Erythroblast (primary cell): Measurements from ENCODE around the gene PRUNE1.

ENCODE experiments used
- DNase-seq, 2 experiments: peaks; one replicate each; lab custom pipeline; 2025; lab: John Stamatoyannopoulos, UW
- GATA1 ChIP-seq: IDR thresholded peaks from 2 replicates; pipeline ENCODE4 v1.6.1; 2011; ENCODE audit warnings: low read depth, mild to moderate bottlenecking, control low read depth, low read length, moderate library complexity
- POLR2A ChIP-seq: IDR thresholded peaks from 2 replicates; pipeline ENCODE4 v1.6.1; 2011; ENCODE audit warnings: mild to moderate bottlenecking, low read length

PRUNE1 gene

DNA sequence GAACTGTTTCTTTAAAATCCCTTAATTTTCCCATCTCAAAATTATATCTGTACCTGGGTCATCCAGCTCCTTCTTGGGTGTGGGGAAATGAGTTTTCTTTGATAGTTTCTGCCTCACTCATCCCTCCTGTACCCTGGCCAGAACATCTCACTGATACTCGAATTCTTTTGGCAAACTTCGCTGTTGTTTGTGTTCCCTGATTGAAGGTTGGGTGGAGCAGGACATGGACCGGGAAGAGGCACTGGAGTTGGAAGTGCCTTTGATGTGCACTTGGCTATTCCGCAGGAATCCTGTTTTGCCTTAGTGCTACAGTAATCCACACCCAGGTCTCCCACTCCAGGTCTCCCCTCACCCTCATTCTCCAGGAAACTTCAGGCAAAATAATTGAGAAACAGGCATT lies 12.8 kb upstream of the PRUNE1 start:
- TF ChIP-seq POLR2A (no peak), GATA1 (no peak)

DNA sequence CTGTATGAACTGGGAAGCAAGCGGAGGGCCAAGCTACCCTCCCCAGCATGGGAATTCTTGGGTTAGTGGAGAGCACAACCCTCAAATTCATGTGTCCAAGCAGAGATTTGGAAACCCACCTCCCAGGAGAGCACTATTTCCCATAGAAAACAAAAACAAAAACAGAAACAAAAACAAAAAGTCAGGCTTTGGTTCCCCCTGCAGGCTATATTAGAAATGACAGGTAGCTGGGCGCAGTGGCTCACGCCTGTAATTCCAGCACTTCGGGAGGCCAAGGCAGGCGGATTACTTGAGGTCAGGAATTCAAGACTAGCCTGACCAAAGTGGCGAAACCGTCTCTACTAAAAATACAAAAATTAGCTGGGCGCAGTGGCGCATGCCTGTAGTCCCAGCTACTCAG lies 12.4 kb upstream of the PRUNE1 start:
- peak; percentile 35 to 68 for DNase-seq
- no peak for TF ChIP-seq GATA1
- TF ChIP-seq POLR2A, result no peak

More for the DNA sequence above, 12.8 kb upstream of the PRUNE1 start:
- DNase-seq, result no peak

DNA sequence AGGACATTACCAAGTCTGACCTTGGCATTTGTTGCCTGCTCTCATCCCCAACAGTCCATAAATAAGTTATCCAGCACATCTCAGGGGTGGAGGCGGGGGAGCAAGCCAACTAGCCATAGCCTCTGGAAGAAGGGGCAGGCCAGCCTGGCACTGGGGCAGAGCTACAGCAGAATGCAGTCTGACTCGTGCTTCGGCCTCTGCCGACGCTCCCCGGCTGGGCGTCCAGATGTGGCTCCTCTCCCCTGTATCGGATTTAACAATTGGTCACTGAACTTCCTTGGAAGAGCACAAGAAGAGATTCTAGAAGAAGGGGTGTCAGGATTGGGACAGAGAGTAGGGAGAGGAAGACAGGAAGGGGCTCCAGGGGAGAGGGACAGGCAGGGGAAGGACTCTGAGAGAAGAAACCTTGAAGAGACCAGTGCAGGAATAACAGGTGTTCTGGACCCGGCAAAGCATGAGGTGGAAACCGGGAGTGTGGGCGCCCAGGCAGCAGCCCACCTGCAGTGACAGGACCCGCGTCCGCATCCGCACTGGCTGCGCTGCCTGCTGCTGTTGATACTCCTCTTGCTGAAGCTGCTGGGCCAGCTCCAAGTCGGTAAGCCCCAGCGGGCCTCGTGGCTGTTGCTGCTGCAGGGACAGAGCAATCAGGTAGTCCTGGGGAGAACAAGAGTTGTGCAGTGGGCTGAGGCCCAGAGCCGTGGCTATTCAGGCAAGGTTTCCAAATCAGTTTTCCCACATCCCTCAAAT lies 10.9 kb upstream of the PRUNE1 start:
- no peak for TF ChIP-seq POLR2A
- no peak for TF ChIP-seq GATA1
- DNase-seq, result no peak

DNA sequence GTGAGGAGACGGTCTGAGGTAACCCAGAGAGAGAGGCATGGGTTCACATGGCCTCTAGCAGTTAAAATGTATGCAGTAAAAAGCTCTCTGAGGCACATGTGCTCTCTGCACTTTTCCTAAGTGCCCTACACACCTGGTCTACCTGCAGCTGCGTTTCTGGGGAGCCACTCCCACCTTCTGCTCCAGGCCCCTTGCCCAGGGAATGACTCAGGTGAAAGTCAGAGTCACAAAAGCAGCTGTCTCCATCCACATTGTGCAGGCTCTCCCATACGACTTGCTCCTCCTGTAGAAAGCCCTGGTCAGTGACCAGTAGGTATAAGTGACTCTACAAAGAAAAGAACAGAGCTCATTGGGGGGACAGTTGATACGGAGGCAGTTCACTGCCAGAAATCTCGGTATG lies 10.3 kb upstream of the PRUNE1 start:
- no peak for TF ChIP-seq POLR2A
- no peak for TF ChIP-seq GATA1
- DNase-seq, result no peak

DNA sequence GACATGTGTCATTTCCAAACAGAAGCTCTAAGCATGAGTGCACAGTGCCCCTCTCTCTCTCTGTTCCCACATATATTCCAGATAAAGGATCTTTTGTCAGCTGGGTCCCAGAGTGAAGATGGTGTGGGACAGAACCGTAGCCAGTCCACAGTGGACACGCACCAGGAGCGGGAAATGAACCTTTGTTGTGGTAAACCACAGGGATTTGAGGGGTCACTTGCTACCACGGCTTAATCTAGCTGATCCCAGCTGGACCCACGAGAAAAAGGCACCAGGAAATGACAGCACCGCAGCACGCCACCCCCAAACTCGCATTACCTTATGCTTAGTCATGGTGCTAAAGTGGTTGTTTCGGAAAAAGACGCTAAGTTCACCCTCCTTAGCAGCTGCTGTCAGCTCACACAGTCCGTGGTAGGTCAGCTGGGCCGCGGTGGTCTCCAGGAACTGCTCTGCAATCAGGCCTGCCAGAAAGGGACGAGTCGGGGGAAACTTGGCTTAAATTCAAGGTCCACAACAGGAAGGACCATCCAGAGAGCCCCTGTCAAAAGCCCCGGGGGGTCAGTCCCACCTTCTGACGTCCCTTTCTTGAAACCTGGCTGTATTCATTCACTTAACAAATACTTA lies 9.1 kb upstream of the PRUNE1 start:
- peak; percentile 45 to 55 for DNase-seq
- TF ChIP-seq POLR2A, result no peak

DNA sequence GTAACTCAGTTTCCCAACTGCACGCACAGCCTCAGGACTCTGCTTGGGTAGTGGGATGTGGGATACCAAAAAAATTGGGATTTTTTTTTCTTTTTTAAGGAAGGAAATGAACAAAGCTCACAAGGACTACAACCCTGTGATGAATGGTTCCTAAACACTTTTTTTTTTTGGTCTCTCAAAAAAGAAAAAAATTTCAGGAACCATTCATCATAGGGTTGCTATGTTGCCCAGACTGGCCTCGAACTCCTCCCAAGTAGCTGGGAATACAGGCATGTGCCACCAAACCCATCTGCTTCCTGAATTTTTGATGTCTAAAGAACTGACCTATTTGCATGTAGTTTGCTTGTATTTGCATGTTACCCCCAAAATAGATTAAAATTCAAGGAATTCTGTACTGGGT lies 8.3 kb upstream of the PRUNE1 start:
- no peak for DNase-seq
- TF ChIP-seq POLR2A (no peak), GATA1 (no peak)

DNA sequence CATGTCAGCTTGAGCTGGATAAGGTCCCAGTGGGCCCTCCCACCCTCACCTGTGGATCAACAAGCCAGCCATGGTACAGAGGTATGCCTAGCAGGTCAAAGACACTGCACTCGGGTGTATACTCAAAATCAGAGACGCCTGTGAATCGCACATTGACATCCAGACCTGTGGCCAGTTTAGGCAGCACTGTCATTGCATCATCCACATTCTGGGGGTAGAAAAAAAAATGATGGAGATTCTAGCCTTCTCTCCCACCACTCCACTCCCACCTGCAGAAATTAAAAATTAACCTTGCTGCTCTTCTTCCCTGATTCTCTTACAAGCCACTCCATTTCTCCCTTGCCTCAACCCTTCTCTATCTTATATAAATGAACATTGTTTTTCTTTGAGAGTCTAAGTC lies 7.8 kb upstream of the PRUNE1 start:
- TF ChIP-seq GATA1 (no peak), POLR2A (no peak)
- no peak for DNase-seq

DNA sequence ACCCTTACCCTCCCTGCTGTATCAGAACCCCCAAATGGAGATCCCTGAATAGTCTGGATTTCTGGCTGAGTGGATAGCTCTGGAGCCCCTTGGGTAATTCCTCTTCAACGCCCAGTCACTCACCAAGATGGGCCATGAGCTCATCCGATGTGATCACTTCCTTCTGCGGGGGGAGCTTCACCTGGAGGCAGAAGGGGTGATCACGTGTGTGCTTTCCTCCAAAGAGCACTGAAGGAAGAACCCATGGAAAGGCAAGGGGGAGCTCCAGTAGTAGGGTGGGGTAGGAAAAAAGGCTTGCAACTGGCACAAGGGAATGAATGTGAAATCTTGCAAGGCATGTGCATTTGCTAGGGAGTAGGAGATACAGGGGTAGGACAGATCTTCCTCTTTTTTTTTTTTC lies 6.6 kb upstream of the PRUNE1 start:
- DNase-seq, result no peak
- TF ChIP-seq POLR2A, result no peak
- TF ChIP-seq GATA1, result no peak

DNA sequence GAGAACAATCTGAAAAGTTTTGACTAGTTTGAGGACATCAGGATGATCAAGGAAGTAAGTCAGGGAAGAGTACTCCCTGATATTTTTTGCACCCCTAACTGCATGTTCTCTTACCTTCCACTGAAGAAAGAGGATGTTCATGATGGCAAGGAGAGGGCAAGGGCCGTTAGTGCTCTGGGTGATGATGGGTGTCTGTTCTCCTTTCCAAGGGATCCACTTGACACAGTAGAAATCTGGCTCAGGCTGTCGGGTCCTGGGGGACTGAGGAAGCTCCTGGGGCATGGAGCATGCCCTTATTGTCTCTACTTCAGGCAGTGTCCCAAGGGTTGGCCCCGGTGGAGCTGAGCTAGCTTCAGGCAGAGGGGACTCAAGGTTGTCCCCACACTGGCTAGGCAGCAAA lies 6.2 kb upstream of the PRUNE1 start:
- TF ChIP-seq POLR2A (no peak), GATA1 (no peak)
- DNase-seq, result no peak

DNA sequence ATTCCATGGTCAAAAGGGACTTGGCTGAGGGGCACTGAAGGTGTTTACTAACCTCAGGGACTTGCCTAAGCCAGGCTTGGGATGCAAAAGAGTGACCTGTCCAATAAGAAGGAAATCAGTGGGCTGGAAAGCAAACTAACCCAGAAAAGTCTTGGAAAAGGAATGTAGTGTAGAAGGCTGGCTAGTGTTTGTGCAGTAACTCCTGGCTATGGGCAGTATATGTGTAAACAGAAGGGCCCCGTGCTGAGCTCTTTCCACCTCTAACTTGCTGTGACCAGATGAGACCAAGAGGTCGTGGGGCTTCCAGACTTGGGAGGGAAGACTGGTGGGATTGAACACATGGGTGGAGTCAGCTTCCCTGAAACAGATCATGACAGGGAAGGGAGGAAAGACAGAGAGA lies 5.6 kb upstream of the PRUNE1 start:
- TF ChIP-seq GATA1, result no peak
- TF ChIP-seq POLR2A, result no peak
- DNase-seq, result no peak

DNA sequence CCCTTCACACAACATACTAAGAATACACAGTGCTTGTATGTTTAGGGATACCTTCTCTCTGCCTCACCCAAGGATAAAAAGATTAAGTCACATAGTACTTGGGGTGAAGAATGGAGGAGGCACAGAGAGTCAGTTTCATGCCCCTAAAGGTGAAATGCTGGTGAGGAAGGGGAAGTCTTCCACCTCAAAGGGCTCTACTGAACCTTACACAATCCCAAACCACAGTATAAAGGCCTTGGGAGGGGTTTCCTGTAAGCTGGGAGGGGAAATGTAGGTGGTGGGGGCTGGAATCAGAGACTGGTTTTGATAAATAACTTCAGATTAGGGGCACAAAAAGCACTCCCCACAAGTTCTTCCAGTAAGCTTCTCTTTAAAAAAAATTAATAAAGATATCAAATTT lies 5.1 kb upstream of the PRUNE1 start:
- TF ChIP-seq POLR2A, result no peak
- TF ChIP-seq GATA1, result no peak
- no peak for DNase-seq

DNA sequence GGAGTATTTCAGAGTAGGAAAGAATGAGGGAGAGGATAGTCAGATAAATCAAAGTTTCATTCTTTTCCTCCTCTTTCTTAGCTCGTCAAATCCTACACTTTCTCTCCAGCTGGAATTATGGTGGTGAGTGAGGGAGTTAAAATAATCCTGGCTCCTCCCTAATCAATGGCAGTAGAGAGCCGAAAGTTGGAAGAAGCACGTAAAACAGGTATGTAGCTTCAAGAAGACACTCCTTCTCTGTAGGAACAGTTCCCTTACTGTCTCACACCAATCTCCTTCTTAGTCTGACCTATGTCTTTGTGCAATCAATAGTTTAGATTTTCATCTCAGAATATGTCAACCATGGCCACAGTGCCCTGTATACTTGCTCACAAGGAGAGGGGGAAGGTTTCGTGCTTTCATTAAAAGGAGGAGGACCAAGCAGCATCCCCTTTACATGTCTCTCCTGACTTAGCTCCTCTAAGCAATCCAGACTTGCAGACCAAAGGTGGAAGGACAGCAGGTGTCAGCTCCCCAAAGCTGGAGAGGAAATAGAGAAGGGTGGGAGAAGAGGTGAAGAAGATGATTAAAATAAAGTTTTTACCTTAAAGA lies 2.4 kb upstream of the PRUNE1 start:
- no peak for DNase-seq
- no peak for TF ChIP-seq POLR2A
- TF ChIP-seq GATA1, result no peak

DNA sequence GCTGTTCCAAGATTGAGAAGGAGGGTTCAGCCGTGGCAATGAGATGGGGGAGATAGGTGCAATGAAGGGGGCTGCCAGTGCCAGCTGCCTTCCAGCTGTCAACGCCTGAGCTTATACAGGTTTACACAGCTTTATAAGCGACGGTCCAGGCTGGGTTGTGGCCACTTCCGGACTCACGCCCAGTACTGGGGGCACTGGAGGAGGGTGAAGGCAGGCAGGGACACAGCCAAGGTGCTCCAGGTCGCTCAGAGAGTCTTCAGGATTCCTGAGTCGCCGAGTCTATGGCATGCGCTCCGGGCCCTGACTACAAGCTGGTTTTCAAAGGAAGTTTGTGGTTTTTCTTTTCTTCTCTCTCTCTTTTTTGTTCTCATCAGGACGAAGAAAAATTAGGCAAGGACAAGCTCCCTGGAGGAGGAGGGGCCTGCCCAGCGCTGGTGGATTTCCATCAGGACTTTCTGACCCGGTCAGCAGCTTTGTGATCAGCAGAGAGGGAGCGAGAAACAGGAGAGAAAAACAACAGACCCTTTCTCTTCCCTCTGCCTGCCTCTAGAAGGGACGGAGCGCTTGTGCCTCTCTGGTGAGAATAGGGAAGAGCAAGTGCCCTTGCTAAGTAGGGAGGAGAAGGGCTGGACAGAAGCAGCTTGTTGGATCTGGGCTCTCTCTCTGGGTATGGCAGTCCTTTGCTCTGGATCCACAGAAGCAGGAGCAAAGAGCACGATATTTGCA lies 1.8 kb upstream of the PRUNE1 start, which contains the start of gene MINDY1:
MINDY1 (minus strand) TSS at position 576 of the 726 bp plus-strand sequence. CDS start 4,285 bp downstream, outside the sequence.
- DNase-seq, result peak; percentile 84 to 86
- TF ChIP-seq POLR2A, result peak; percentile 83
- TF ChIP-seq GATA1, result no peak

DNA sequence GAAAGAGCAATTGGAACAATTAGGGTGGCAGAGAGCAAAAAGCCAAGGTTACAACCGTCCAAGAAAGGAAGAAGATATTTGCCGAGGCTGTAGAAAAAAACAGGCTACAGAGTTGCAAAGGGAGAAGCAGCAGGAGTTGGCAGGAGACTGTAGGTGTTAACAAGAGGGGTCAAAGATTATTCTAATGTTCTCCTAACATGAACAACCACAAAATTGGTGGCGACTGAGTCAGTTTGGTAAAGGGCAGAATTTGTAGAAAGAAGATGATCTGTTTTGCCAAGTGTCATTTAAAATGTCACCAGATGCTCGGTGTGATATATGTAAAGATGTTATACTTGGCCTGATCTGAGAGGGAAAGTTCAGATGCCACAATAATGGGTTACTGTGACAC lies 401 bp upstream of the PRUNE1 start:
- no peak for TF ChIP-seq POLR2A

More for the DNA sequence above, 401 bp upstream of the PRUNE1 start:
- no peak for DNase-seq
